GM12878 (cell line): ENCODE data around the gene IER3. TPM values are rescaled to one million over a fixed set of nuclear protein-coding genes. Genes with fewer than 3 reads are reported as not detected.

ENCODE experiments used
- ATF7 ChIP-seq: fragments of 450-650 bp; IDR thresholded peaks from 2 replicates; pipeline ENCODE4 v1.6.1; 2016; ENCODE audit warnings: low read depth, mild to moderate bottlenecking
- BRCA1 ChIP-seq: IDR thresholded peaks from 2 replicates; pipeline ENCODE4 v1.6.1; 2011; ENCODE audit warnings: low read depth, low read length, improper control_type of control experiment
- CBFB ChIP-seq: IDR thresholded peaks from 2 replicates; pipeline ENCODE4 v1.6.1; 2016; ENCODE audit warnings: antibody characterized with exemption, low read depth
- CHD4 ChIP-seq: fragments of 200-600 bp; sonication (generic); IDR thresholded peaks from 2 replicates; pipeline ENCODE4 v1.6.1; 2016; ENCODE audit warnings: mild to moderate bottlenecking
- EED ChIP-seq: sonication (generic); IDR thresholded peaks from 2 replicates; pipeline ENCODE4 v1.6.1; 2016; ENCODE audit warnings: antibody characterized with exemption, low read depth
- MEF2A ChIP-seq: IDR thresholded peaks from 2 replicates; pipeline ENCODE4 v1.6.1; 2011; ENCODE audit warnings: low read depth, mild to moderate bottlenecking, low read length, moderate library complexity; ENCODE audit not compliant: insufficient read depth
- MTA2 ChIP-seq: fragments of 450-650 bp; IDR thresholded peaks from 2 replicates; pipeline ENCODE4 v1.6.1; 2016; ENCODE audit warnings: low read depth, mild to moderate bottlenecking, moderate library complexity
- NFYB ChIP-seq: IDR thresholded peaks from 2 replicates; pipeline ENCODE4 v1.6.1; 2011; ENCODE audit warnings: low read depth, mild to moderate bottlenecking, low read length, improper control_type of control experiment, moderate library complexity; ENCODE audit not compliant: insufficient read depth
- WRNIP1 ChIP-seq: IDR thresholded peaks from 2 replicates; pipeline ENCODE4 v1.6.1; 2011; ENCODE audit warnings: low read depth, low read length, improper control_type of control experiment, borderline replicate concordance
- ZNF592 ChIP-seq: fragments of 450-650 bp; IDR thresholded peaks from 2 replicates; pipeline ENCODE4 v1.6.1; 2017; ENCODE audit warnings: mild to moderate bottlenecking, moderate library complexity
- polyA plus RNA-seq, 11 experiments: library from polyadenylated mRNA; depleted of rRNA in 4 of 11; unstranded in 6 of 11; stranded (reverse) in 5 of 11; fragments of >200 nt; fragmentation: Nextera tagmentation in 4 of 11; fragmentation: Illumina TruSeq in 1 of 11; extraction: Ambion mirVana in 4 of 11; extraction: Trizol in 1 of 11; gene quantifications; 1 replicate in 1 of 11; 2 replicates in 10 of 11; pipeline versions ENCODE4 v1.2.1 to v1.2.3, GENCODE V29; 2011 to 2016; ENCODE audit warnings: inconsistent platforms in 2 of 11, missing spikeins in 2 of 11, low read depth in 1 of 11
- total RNA-seq, 4 experiments: library from RNA; depleted of rRNA in 3 of 4; stranded (reverse); fragments of >200 nt in 3 of 4; fragmentation: Illumina TruSeq in 1 of 4; extraction: Trizol in 1 of 4; gene quantifications; 2 replicates each; pipeline versions ENCODE4 v1.2.1 to v1.2.3, GENCODE V29; 2013 to 2021
- TF ChIP-seq, protein P1 (sequence below): fragments of 450-650 bp; IDR thresholded peaks from 2 replicates; pipeline ENCODE4 v1.6.1; 2018; ENCODE audit warnings: borderline replicate concordance, mild to moderate bottlenecking; ENCODE audit not compliant: partially characterized antibody
- TF ChIP-seq, protein P2 (sequence below): fragments of 450-650 bp; IDR thresholded peaks from 2 replicates; pipeline ENCODE4 v1.6.1; 2017; ENCODE audit warnings: antibody characterized with exemption, mild to moderate bottlenecking, moderate library complexity
- TF ChIP-seq, protein P3 (sequence below): fragments of 450-650 bp; IDR thresholded peaks from 2 replicates; pipeline ENCODE4 v1.6.1; 2016; ENCODE audit warnings: mild to moderate bottlenecking, moderate library complexity, borderline replicate concordance
- TF ChIP-seq, protein P4 (sequence below): fragments of 450-650 bp; IDR thresholded peaks from 2 replicates; pipeline ENCODE4 v1.6.1; 2014; ENCODE audit warnings: mild to moderate bottlenecking

Gene IER3
- total and polyA plus RNA-seq, 10 of the 15 experiments (the other 5 are each of a cell fraction or from before 2014, with no cell fraction given), result 1.9 to 100 (median 32.3) TPM

DNA sequence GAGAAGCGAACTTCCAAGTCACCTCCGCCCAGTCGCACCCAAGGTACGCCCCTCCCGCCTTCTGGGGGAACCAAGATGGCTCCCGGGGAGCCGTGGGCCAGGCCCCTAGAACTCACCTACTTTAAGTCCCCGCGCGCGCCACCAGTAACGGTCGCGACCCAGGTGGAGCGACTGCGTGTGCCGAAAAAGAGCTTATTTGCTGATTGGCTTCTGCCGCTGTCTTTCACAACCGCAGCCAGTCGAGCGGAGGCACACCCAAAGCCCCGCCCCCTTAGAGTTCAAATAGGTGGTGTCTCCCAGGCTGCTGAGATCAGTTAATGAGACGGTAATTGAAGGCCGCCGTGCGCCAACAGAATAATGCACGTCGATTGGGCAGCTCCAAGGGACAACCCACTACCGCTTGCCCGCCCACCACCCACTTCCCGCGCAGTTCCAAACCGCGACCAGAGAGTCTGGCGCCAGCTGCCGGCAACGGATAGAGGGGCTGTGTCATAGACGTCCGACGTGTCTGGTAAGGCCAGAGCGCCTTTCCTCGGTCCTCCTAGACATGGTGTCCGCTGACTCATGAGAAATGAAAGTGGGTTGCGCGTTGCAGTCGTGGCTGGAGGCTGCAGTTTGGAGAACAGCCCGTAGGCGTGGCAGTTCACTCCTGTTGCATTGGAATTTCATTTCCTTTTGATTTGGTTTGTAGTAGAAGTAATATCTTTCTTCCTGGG, 27.1 kb downstream of the IER3 start, which contains the start of gene MDC1 (continued):
- TF ChIP-seq, protein P1, sequence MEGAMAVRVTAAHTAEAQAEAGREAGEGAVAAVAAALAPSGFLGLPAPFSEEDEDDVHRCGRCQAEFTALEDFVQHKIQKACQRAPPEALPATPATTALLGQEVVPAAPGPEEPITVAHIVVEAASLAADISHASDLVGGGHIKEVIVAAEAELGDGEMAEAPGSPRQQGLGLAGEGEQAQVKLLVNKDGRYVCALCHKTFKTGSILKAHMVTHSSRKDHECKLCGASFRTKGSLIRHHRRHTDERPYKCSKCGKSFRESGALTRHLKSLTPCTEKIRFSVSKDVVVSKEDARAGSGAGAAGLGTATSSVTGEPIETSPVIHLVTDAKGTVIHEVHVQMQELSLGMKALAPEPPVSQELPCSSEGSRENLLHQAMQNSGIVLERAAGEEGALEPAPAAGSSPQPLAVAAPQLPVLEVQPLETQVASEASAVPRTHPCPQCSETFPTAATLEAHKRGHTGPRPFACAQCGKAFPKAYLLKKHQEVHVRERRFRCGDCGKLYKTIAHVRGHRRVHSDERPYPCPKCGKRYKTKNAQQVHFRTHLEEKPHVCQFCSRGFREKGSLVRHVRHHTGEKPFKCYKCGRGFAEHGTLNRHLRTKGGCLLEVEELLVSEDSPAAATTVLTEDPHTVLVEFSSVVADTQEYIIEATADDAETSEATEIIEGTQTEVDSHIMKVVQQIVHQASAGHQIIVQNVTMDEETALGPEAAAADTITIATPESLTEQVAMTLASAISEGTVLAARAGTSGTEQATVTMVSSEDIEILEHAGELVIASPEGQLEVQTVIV, result no peak
- TF ChIP-seq MEF2A, result peak; percentile 73
- TF ChIP-seq, protein P2, sequence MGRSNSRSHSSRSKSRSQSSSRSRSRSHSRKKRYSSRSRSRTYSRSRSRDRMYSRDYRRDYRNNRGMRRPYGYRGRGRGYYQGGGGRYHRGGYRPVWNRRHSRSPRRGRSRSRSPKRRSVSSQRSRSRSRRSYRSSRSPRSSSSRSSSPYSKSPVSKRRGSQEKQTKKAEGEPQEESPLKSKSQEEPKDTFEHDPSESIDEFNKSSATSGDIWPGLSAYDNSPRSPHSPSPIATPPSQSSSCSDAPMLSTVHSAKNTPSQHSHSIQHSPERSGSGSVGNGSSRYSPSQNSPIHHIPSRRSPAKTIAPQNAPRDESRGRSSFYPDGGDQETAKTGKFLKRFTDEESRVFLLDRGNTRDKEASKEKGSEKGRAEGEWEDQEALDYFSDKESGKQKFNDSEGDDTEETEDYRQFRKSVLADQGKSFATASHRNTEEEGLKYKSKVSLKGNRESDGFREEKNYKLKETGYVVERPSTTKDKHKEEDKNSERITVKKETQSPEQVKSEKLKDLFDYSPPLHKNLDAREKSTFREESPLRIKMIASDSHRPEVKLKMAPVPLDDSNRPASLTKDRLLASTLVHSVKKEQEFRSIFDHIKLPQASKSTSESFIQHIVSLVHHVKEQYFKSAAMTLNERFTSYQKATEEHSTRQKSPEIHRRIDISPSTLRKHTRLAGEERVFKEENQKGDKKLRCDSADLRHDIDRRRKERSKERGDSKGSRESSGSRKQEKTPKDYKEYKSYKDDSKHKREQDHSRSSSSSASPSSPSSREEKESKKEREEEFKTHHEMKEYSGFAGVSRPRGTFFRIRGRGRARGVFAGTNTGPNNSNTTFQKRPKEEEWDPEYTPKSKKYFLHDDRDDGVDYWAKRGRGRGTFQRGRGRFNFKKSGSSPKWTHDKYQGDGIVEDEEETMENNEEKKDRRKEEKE, result no peak
- TF ChIP-seq WRNIP1, result 0 out of 2 replicates have a peak, but pooled peaks have one; percentile 74
- no peak for TF ChIP-seq BRCA1
- TF ChIP-seq ZNF592, result no peak
- TF ChIP-seq CBFB, result peak; percentile 92
- TF ChIP-seq CHD4, result no peak
- peak; percentile 92 for TF ChIP-seq NFYB
- TF ChIP-seq EED, result no peak; the same call in 1 of the 2 replicates
- peak; percentile 86 for TF ChIP-seq ATF7
- TF ChIP-seq, protein P3, sequence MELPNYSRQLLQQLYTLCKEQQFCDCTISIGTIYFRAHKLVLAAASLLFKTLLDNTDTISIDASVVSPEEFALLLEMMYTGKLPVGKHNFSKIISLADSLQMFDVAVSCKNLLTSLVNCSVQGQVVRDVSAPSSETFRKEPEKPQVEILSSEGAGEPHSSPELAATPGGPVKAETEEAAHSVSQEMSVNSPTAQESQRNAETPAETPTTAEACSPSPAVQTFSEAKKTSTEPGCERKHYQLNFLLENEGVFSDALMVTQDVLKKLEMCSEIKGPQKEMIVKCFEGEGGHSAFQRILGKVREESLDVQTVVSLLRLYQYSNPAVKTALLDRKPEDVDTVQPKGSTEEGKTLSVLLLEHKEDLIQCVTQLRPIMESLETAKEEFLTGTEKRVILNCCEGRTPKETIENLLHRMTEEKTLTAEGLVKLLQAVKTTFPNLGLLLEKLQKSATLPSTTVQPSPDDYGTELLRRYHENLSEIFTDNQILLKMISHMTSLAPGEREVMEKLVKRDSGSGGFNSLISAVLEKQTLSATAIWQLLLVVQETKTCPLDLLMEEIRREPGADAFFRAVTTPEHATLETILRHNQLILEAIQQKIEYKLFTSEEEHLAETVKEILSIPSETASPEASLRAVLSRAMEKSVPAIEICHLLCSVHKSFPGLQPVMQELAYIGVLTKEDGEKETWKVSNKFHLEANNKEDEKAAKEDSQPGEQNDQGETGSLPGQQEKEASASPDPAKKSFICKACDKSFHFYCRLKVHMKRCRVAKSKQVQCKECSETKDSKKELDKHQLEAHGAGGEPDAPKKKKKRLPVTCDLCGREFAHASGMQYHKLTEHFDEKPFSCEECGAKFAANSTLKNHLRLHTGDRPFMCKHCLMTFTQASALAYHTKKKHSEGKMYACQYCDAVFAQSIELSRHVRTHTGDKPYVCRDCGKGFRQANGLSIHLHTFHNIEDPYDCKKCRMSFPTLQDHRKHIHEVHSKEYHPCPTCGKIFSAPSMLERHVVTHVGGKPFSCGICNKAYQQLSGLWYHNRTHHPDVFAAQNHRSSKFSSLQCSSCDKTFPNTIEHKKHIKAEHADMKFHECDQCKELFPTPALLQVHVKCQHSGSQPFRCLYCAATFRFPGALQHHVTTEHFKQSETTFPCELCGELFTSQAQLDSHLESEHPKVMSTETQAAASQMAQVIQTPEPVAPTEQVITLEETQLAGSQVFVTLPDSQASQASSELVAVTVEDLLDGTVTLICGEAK, result peak; percentile 64; the same call in 1 of the 2 replicates
- peak; percentile 91 for TF ChIP-seq MTA2
- TF ChIP-seq, protein P4, sequence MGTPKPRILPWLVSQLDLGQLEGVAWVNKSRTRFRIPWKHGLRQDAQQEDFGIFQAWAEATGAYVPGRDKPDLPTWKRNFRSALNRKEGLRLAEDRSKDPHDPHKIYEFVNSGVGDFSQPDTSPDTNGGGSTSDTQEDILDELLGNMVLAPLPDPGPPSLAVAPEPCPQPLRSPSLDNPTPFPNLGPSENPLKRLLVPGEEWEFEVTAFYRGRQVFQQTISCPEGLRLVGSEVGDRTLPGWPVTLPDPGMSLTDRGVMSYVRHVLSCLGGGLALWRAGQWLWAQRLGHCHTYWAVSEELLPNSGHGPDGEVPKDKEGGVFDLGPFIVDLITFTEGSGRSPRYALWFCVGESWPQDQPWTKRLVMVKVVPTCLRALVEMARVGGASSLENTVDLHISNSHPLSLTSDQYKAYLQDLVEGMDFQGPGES, result peak; percentile 81
